K562 (cell line): ENCODE data around the gene TCIRG1. TPM values are rescaled to one million over a fixed set of nuclear protein-coding genes. Genes with fewer than 3 reads are reported as not detected.
A peak's percentile ranks its signal among the peaks of the same experiment; 100 is the strongest.

Experiments
- CBX5 ChIP-seq: IDR thresholded peaks from 2 replicates; pipeline ENCODE4 v1.6.1; 2014; ENCODE audit warnings: low read depth, borderline replicate concordance
- CREB3L1 ChIP-seq: fragments of 450-650 bp; IDR thresholded peaks from 2 replicates; pipeline ENCODE4 v1.6.1; 2014; ENCODE audit warnings: low read depth, mild to moderate bottlenecking, moderate library complexity, borderline replicate concordance
- CREB5 ChIP-seq: fragments of 250-450 bp; sonication (Bioruptor Pico); IDR thresholded peaks from 2 replicates; pipeline ENCODE4 v1.5.0; 2020; ENCODE audit warnings: mild to moderate bottlenecking
- FOXP4 ChIP-seq: sonication (generic); formaldehyde crosslinking; IDR thresholded peaks from 2 replicates; pipeline ENCODE4 v1.8.0; 2022; ENCODE audit warnings: mild to moderate bottlenecking, missing genetic modification reagents, borderline replicate concordance
- HNRNPLL ChIP-seq: fragments of 200-400 bp; formaldehyde crosslinking; IDR thresholded peaks from 2 replicates; pipeline ENCODE4 v1.6.1; 2017; ENCODE audit warnings: low read length, low read depth, mild to moderate bottlenecking; ENCODE audit not compliant: poor library complexity, severe bottlenecking
- KAT7 ChIP-seq: sonication (generic); formaldehyde crosslinking; IDR thresholded peaks from 2 replicates; pipeline ENCODE4 v1.8.0; 2022; ENCODE audit warnings: missing genetic modification reagents, mild to moderate bottlenecking, borderline replicate concordance
- MYBL2 ChIP-seq, 2 experiments: fragments of 450-650 bp in 1 of 2; sonication (generic) in 1 of 2; formaldehyde crosslinking in 1 of 2; IDR thresholded peaks; 2 replicates each; pipeline versions ENCODE4 v1.6.1 to v1.8.1; 2017 to 2022; ENCODE audit warnings: borderline replicate concordance in 1 of 2, inconsistent platforms in 1 of 2, low read depth in 1 of 2, mild to moderate bottlenecking in 1 of 2, missing genetic modification reagents in 1 of 2, moderate library complexity in 1 of 2
- NBN ChIP-seq: fragments of 450-650 bp; IDR thresholded peaks from 2 replicates; pipeline ENCODE4 v1.6.1; 2016; ENCODE audit warnings: low read depth, mild to moderate bottlenecking
- NCOA4 ChIP-seq: fragments of 450-650 bp; IDR thresholded peaks from 2 replicates; pipeline ENCODE4 v1.6.1; 2018; ENCODE audit warnings: mild to moderate bottlenecking; ENCODE audit not compliant: partially characterized antibody
- SMARCC2 ChIP-seq: fragments of 450-650 bp; IDR thresholded peaks from 2 replicates; pipeline ENCODE4 v1.6.1; 2017; ENCODE audit warnings: antibody characterized with exemption, moderate library complexity, mild to moderate bottlenecking, low read depth
- SP2 ChIP-seq: IDR thresholded peaks from 2 replicates; pipeline ENCODE4 v1.6.1; 2011; ENCODE audit warnings: mild to moderate bottlenecking, low read depth, low read length, moderate library complexity; ENCODE audit not compliant: poor library complexity, severe bottlenecking; ENCODE audit errors: extremely low read depth
- TGIF2 ChIP-seq: sonication (generic); formaldehyde crosslinking; IDR thresholded peaks from 2 replicates; pipeline ENCODE4 v1.8.1; 2022; ENCODE audit warnings: mild to moderate bottlenecking, missing genetic modification reagents, moderate library complexity
- XRCC5 ChIP-seq: fragments of 200-400 bp; formaldehyde crosslinking; IDR thresholded peaks from 2 replicates; pipeline ENCODE4 v1.6.1; 2017; ENCODE audit warnings: low read depth, mild to moderate bottlenecking, low read length
- ZC3H8 ChIP-seq: fragments of 450-650 bp; IDR thresholded peaks from 2 replicates; pipeline ENCODE4 v1.6.1; 2017
- ZFP30 ChIP-seq: fragments of 250-450 bp; sonication (Bioruptor Pico); IDR thresholded peaks from 2 replicates; pipeline ENCODE4 v1.8.0; 2022; ENCODE audit warnings: moderate library complexity, mild to moderate bottlenecking, inconsistent platforms, borderline replicate concordance
- ZFX ChIP-seq: sonication (generic); formaldehyde crosslinking; IDR thresholded peaks from 2 replicates; pipeline ENCODE4 v1.8.0; 2022; ENCODE audit warnings: mild to moderate bottlenecking, missing genetic modification reagents, moderate library complexity
- ZKSCAN3 ChIP-seq: fragments of 250-450 bp; sonication (Bioruptor Pico); IDR thresholded peaks from 2 replicates; pipeline ENCODE4 v1.4.0; 2020
- ZNF12 ChIP-seq: sonication (generic); formaldehyde crosslinking; IDR thresholded peaks from 2 replicates; pipeline ENCODE4 v1.4.0; 2020; ENCODE audit warnings: mild to moderate bottlenecking, missing genetic modification reagents
- ZNF280A ChIP-seq: fragments of 450-650 bp; IDR thresholded peaks from 2 replicates; pipeline ENCODE4 v1.6.1; 2018; ENCODE audit warnings: mild to moderate bottlenecking, low read depth; ENCODE audit not compliant: partially characterized antibody
- ZNF561 ChIP-seq: fragments of 450-650 bp; formaldehyde crosslinking; conservative IDR thresholded peaks from 2 replicates; pipeline ENCODE4 v1.4.0; 2020; ENCODE audit warnings: mild to moderate bottlenecking, moderate library complexity
- ZNF766 ChIP-seq: fragments of 200-800 bp; sonication (Bioruptor generic); conservative IDR thresholded peaks from 2 replicates; pipeline ENCODE4 v1.6.1; 2016; ENCODE audit warnings: missing genetic modification characterization, missing compliant biosample characterization
- polyA plus RNA-seq, 8 experiments: library from polyadenylated mRNA; depleted of rRNA in 4 of 8; stranded (reverse) in 5 of 8; unstranded in 3 of 8; fragments of >200 nt; fragmentation: Nextera tagmentation in 2 of 8; fragmentation: Illumina TruSeq in 1 of 8; extraction: Ambion mirVana in 2 of 8; extraction: Trizol in 1 of 8; gene quantifications; 2 replicates each; pipeline versions ENCODE4 v1.2.1 to v1.2.3, GENCODE V29; 2011 to 2014; ENCODE audit warnings: inconsistent platforms in 1 of 8, missing spikeins in 1 of 8
- total RNA-seq, 7 experiments: library from RNA; depleted of rRNA in 6 of 7; stranded (reverse); fragments of >200 nt in 6 of 7; fragmentation: Illumina TruSeq in 2 of 7; extraction: Trizol in 2 of 7; gene quantifications; 2 replicates each; pipeline versions ENCODE4 v1.2.1 to v1.2.3, GENCODE V29; 2011 to 2021; ENCODE audit warnings: low replicate concordance in 1 of 7

The TCIRG1 gene
- total and polyA plus RNA-seq, 9 of the 15 experiments (the other 6 are each of a cell fraction or from before 2014, with no cell fraction given) = 0.49 to 143 (median 24.4) TPM

GRCh38 chr11:68030318-68031143 is 8.3 kb upstream of the TCIRG1 start, which contains the start of gene NDUFS8 (continued):
- TF ChIP-seq CREB3L1 (peak; percentile 70; the same call in 1 of the 2 replicates), CREB5 (no peak), MYBL2 (IDR thresholded peaks at IDR 0.05; ENCODE audit: low read depth) (no peak), MYBL2 (CRISPR knock-in tag; IDR thresholded peaks at IDR 0.05; ENCODE audit: borderline replicate concordance) (no peak), KAT7 (CRISPR knock-in tag) (0 out of 2 replicates have a peak, but pooled peaks have one; percentile 67), ZNF561 (CRISPR knock-in tag) (no peak), ZNF280A (no peak), TGIF2 (CRISPR knock-in tag) (no peak), ZC3H8 (no peak), ZNF12 (CRISPR knock-in tag) (no peak), ZFP30 (CRISPR knock-in tag) (no peak), NCOA4 (no peak), HNRNPLL (peak; percentile 73), ZFX (CRISPR knock-in tag) (peak; percentile 97), CBX5 (no peak), ZKSCAN3 (CRISPR knock-in tag) (no peak), FOXP4 (CRISPR knock-in tag) (peak; percentile 60; the same call in 1 of the 2 replicates), ZNF766 (CRISPR knock-in tag) (no peak), SP2 (peak; percentile 74), SMARCC2 (no peak), NBN (no peak), XRCC5 (no peak)
